ENCODE measurements around the gene SPTLC2. TPM values are rescaled to one million over a fixed set of nuclear protein-coding genes. Genes with fewer than 3 reads are reported as not detected.
A peak's percentile ranks its signal among the peaks of the same experiment; 100 is the strongest.
"Not testable (repeated sequence)": the region's sequence is repeated elsewhere in the genome, so short reads cannot be mapped to it uniquely, and the experiment has no call there.

Gene SPTLC2
- total RNA-seq, 1 donor from 2014 or later: 40.9 TPM

DNA sequence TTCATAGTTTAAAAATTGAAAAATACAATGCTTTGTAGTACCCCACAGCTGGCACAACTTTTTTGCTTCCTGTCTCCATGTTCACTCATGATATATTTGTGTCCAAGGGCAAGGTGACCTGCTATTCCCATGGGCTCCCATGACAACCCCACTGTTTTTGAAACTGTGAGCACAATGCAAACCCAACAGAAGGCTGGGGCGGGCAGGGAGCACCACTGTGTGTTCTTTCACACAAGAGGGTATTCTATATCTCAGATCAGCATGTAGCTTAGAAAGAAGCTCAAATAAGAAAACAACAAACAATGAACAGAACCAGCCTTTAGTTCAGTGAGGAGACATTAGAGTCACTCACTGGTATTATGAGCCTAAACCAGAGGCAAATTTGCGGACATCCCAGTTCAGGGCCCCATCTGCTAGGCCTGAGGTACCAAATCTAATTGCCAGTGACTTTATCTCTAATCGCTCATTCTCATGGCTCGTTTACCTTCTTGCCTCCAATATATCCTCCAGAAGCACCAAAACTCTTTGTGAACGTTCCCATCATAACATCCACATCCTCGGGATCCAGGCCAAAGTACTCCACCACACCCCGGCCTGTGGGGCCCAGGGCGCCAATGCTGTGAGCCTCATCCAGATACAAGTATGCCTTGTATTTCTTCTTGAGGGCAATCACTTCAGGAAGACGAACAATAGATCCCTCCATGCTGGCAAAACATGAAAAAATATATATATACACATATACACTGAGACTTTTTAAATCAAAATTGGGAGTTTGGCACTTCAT lies 61.4 kb downstream of the SPTLC2 start:
- no peak overlapping the region for H3K4me3 Mint-ChIP-seq
- H3K27me3 Mint-ChIP-seq: no peaks in the 10 kb centered on the region
- no peaks in the 10 kb centered on the region for H3K4me1 Mint-ChIP-seq (ENCODE audit: unreplicated experiment)
- H3K36me3 Mint-ChIP-seq: peaks cover 21% of the 10 kb centered on the region
- peak overlapping the region; percentile 66 for H3K27ac Mint-ChIP-seq
- DNase-seq (ENCODE audit: extremely low spot score, unreplicated experiment): no peak
- H3K9me3 Mint-ChIP-seq: no peaks in the 10 kb centered on the region
- TF ChIP-seq, protein P1, sequence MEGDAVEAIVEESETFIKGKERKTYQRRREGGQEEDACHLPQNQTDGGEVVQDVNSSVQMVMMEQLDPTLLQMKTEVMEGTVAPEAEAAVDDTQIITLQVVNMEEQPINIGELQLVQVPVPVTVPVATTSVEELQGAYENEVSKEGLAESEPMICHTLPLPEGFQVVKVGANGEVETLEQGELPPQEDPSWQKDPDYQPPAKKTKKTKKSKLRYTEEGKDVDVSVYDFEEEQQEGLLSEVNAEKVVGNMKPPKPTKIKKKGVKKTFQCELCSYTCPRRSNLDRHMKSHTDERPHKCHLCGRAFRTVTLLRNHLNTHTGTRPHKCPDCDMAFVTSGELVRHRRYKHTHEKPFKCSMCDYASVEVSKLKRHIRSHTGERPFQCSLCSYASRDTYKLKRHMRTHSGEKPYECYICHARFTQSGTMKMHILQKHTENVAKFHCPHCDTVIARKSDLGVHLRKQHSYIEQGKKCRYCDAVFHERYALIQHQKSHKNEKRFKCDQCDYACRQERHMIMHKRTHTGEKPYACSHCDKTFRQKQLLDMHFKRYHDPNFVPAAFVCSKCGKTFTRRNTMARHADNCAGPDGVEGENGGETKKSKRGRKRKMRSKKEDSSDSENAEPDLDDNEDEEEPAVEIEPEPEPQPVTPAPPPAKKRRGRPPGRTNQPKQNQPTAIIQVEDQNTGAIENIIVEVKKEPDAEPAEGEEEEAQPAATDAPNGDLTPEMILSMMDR (conservative IDR thresholded peaks at IDR 0.05): no peak

DNA sequence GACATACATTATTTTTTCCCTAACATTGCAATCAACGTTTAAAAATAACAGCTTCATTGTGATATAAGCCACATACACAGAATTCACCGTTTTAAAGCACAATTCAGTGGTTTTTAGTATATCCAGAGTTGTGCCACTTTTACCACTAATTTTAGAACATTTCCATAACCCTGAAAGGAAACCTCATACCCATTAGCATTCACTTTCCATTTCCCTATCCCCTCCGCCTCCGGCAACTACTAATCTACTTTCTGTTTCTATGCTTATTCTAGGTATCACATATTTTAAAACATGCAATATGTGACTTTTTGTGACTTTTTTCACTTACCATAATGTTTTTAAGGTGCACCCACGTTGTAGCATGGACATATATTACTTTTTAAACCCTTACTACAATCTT lies 62.2 kb downstream of the SPTLC2 start:
- Mint-ChIP-seq H3K27ac (no peak overlapping the region), H3K4me1 (ENCODE audit: unreplicated experiment) (no peaks in the 10 kb centered on the region), H3K9me3 (no peaks in the 10 kb centered on the region), H3K27me3 (no peaks in the 10 kb centered on the region), H3K36me3 (peaks cover 25% of the 10 kb centered on the region), H3K4me3 (no peak overlapping the region)
- no peak for DNase-seq (ENCODE audit: extremely low spot score, unreplicated experiment)
- TF ChIP-seq, protein P1 (conservative IDR thresholded peaks at IDR 0.05): no peak

DNA sequence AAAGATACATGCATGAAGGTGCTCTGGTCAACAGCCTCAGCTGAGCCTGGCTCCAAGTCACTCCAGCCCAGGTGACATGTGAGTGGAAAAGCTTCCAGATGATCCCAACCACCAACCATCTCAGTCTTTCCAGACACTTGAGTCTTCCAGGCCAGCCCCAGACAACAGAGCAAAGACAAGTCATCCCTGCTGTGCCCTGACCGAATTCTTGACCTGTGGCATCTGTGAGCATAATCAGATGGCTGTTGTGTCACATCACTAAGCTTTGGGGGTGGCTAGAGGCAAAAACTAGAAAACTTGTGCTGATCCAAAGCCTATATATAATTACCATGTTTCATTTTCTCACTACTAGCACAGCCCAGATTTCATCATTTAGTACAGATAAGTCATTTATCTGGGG lies 67.0 kb downstream of the SPTLC2 start:
- H3K36me3 Mint-ChIP-seq: peaks cover 19% of the 10 kb centered on the region
- TF ChIP-seq, protein P1 (conservative IDR thresholded peaks at IDR 0.05): no peak

DNA sequence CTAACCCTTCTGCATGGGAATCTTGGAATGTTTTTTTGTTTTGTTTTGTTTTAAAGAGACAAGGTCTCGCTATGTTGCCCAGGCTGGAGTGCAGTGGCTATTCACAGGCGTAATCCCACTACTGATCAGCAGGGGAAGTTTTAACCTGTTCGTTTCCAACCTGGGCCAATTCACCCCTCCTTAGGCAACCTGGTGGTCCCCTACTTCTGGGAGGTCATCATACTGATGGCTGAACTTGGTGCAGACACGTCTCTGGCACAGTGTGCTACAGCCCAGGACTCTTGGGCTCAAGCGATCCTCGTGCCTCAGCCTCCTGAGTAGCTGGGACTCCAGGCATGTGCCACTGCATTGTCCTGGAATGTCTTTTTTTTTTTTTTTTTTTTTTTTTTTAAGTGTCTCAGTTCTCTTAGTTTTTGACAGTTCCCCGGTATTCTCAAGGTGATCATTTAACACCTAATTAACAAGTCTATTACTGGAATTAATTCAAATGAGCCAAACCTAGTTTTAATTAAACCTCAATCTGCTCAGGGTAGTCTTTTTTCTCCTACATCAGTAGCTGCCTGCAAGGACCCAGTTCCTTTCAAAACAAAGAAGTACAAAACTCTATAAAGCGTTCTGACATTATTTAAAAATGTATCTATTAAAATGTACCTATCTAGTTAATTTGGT lies 68.8 kb downstream of the SPTLC2 start:
- no peak for DNase-seq (ENCODE audit: extremely low spot score, unreplicated experiment)
- no peak overlapping the region for H3K27ac Mint-ChIP-seq
- peaks cover 19% of the 10 kb centered on the region for H3K36me3 Mint-ChIP-seq
- no peaks in the 10 kb centered on the region for H3K27me3 Mint-ChIP-seq
- H3K4me1 Mint-ChIP-seq (ENCODE audit: unreplicated experiment): peaks cover 9% of the 10 kb centered on the region
- TF ChIP-seq, protein P1 (conservative IDR thresholded peaks at IDR 0.05): peak; percentile 61
- H3K4me3 Mint-ChIP-seq: no peak overlapping the region
- no peaks in the 10 kb centered on the region for H3K9me3 Mint-ChIP-seq

More for the DNA sequence above, 67.0 kb downstream of the SPTLC2 start:
- no peak for DNase-seq (ENCODE audit: extremely low spot score, unreplicated experiment)
- H3K4me1 Mint-ChIP-seq (ENCODE audit: unreplicated experiment): no peaks in the 10 kb centered on the region
- H3K9me3 Mint-ChIP-seq: no peaks in the 10 kb centered on the region
- no peak overlapping the region for H3K4me3 Mint-ChIP-seq
- no peak overlapping the region for H3K27ac Mint-ChIP-seq
- no peaks in the 10 kb centered on the region for H3K27me3 Mint-ChIP-seq

DNA sequence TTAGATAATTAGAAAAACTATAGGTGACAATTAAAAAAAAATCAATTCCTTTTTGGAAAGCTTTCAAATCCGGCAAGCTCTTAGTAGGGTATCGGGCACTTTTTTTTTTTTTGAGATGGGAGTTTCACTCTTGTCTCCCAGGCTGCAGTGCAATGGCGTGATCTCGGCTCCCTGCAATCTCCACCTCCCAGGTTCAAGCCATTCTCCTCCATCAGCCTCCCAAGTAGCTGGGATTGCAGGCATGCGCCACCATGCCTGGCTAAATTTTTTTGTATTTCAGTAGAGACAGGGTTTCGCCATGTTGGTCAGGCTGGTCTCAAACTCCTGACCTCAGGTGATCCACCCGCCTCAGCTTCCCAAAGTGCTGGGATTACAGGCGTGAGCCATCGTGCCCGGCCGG lies 71.3 kb downstream of the SPTLC2 start:
- Mint-ChIP-seq H3K4me1 (ENCODE audit: unreplicated experiment) (peaks cover 13% of the 10 kb centered on the region), H3K36me3 (peaks cover 13% of the 10 kb centered on the region)
- not testable (repeated sequence) for H3K27ac Mint-ChIP-seq; H3K4me3 Mint-ChIP-seq; H3K9me3 Mint-ChIP-seq; DNase-seq (ENCODE audit: extremely low spot score, unreplicated experiment); H3K27me3 Mint-ChIP-seq

DNA sequence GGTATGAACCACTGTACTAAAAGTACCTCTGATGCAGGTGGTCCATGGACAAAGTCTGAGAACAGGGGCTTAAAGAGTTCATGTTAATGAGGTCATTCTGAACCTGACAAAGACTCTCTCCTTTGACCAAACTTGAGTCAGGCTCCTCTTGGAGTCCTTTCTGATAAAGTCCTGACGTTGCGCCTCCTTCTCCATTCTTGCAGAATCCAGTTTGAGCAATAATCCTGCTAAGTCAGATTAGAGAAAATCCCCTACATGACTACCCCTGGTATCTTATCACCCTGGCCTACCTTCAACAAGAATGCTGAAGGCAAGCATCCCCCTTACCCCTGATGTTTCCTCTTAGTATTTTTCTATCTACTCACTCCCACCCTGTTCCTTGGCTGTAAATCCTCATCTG lies 71.9 kb downstream of the SPTLC2 start:
- no peak overlapping the region for H3K4me3 Mint-ChIP-seq
- TF ChIP-seq, protein P1 (conservative IDR thresholded peaks at IDR 0.05): no peak
- peaks cover 13% of the 10 kb centered on the region for H3K4me1 Mint-ChIP-seq (ENCODE audit: unreplicated experiment)
- no peaks in the 10 kb centered on the region for H3K9me3 Mint-ChIP-seq
- no peak for DNase-seq (ENCODE audit: extremely low spot score, unreplicated experiment)
- H3K36me3 Mint-ChIP-seq: peaks cover 8% of the 10 kb centered on the region
- no peaks in the 10 kb centered on the region for H3K27me3 Mint-ChIP-seq
- no peak overlapping the region for H3K27ac Mint-ChIP-seq
